IMR-90 (cell line): ENCODE data around the gene KLF16. TPM values are rescaled to one million over a fixed set of nuclear protein-coding genes. Genes with fewer than 3 reads are reported as not detected.

ENCODE experiments used
- ATAC-seq: fragments of 200-7000 bp; cut with Tn5 transposase; 2 replicates; pipeline ENCODE4 v1.9.1; 2020; ENCODE audit warnings: low read depth, mild to moderate bottlenecking, moderate library complexity
- BruUV-seq: library from RNA; stranded (reverse); fragments of 400-500 nt; replicated peaks from 2 replicates; lab custom pipeline; 2021; lab: Mats Ljungman, UMichigan
- CTCF ChIA-PET: fragments of 300-600 bp; formaldehyde crosslinking; extraction: SDS; loops from one replicate; lab custom pipeline; 2021; ENCODE audit warnings: antibody characterized with exemption; lab: Yijun Ruan, JAX
- POLR2A ChIA-PET: fragments of 300-600 bp; sonication (Branson Sonifier 250); formaldehyde crosslinking; loops from one replicate; lab custom pipeline; 2022; ENCODE audit warnings: antibody characterized with exemption; ENCODE audit not compliant: unreplicated experiment; lab: Charles Lee
- DNase-seq: peaks from one replicate; pipeline ENCODE4 v3.0.0; 2013
- H2AFZ ChIP-seq: replicated peaks from 2 replicates; pipeline ENCODE3; 2013; ENCODE audit warnings: low read length, mild to moderate bottlenecking; ENCODE audit not compliant: poor library complexity
- H2AK5ac ChIP-seq: 2 replicates; pipeline ENCODE4 v1.6.1; 2013; ENCODE audit warnings: low read depth, low read length, inconsistent platforms
- H2AK9ac ChIP-seq: replicated peaks from 2 replicates; pipeline ENCODE3; 2013; ENCODE audit warnings: mild to moderate bottlenecking, low read depth, low read length, moderate library complexity; ENCODE audit not compliant: poor library complexity
- H2BK120ac ChIP-seq: 2 replicates; pipeline ENCODE4 v1.6.1; 2013; ENCODE audit warnings: low read depth, low read length, inconsistent platforms
- H2BK15ac ChIP-seq: 3 replicates; pipeline ENCODE4 v1.6.1; 2013; ENCODE audit warnings: low read depth, low read length, inconsistent platforms
- H2BK20ac ChIP-seq: 2 replicates; pipeline ENCODE4 v1.6.1; 2013; ENCODE audit warnings: low read depth, mild to moderate bottlenecking, inconsistent platforms, low read length, moderate library complexity
- H2BK5ac ChIP-seq: 2 replicates; pipeline ENCODE4 v1.6.1; 2013; ENCODE audit warnings: mild to moderate bottlenecking, low read depth, low read length, inconsistent platforms; ENCODE audit not compliant: poor library complexity, severe bottlenecking
- H3K14ac ChIP-seq: replicated peaks from 2 replicates; pipeline ENCODE4 v1.6.1; 2013; ENCODE audit warnings: low read depth, low read length, inconsistent platforms
- H3K18ac ChIP-seq: 2 replicates; pipeline ENCODE4 v1.6.1; 2013; ENCODE audit warnings: low read depth, low read length, control low read depth
- H3K23ac ChIP-seq: 2 replicates; pipeline ENCODE4 v1.6.1; 2013; ENCODE audit warnings: low read depth, low read length, inconsistent platforms
- H3K27ac ChIP-seq: 2 replicates; pipeline ENCODE4 v1.5.1; 2013; ENCODE audit warnings: mild to moderate bottlenecking, control low read depth, low read length; ENCODE audit not compliant: insufficient read depth
- H3K27me3 ChIP-seq: 2 replicates; pipeline ENCODE4 v1.6.1; 2013; ENCODE audit warnings: low read length; ENCODE audit not compliant: control insufficient read depth, insufficient read depth
- H3K36me3 ChIP-seq: 2 replicates; pipeline ENCODE4 v1.6.1; 2013; ENCODE audit warnings: low read length, mixed read lengths; ENCODE audit not compliant: control insufficient read depth, insufficient read depth
- H3K4ac ChIP-seq: 2 replicates; pipeline ENCODE4 v1.6.1; 2013; ENCODE audit warnings: low read depth, low read length, inconsistent platforms
- H3K4me1 ChIP-seq: 2 replicates; pipeline ENCODE4 v1.6.1; 2013; ENCODE audit warnings: low read length, mixed read lengths; ENCODE audit not compliant: control insufficient read depth, insufficient read depth
- H3K4me2 ChIP-seq: 2 replicates; pipeline ENCODE4 v1.6.1; 2013; ENCODE audit warnings: low read depth, mild to moderate bottlenecking, control low read depth, low read length, moderate library complexity
- H3K4me3 ChIP-seq: 2 replicates; pipeline ENCODE4 v1.5.1; 2013; ENCODE audit warnings: low read depth, mild to moderate bottlenecking, control low read depth, low read length, moderate library complexity; ENCODE audit not compliant: insufficient read depth
- H3K56ac ChIP-seq: 2 replicates; pipeline ENCODE4 v1.6.1; 2013; ENCODE audit warnings: low read length, inconsistent platforms; ENCODE audit not compliant: insufficient read depth; ENCODE audit errors: extremely low read depth
- H3K79me1 ChIP-seq, 2 experiments: 2 replicates each; pipeline ENCODE4 v1.6.1; 2013; ENCODE audit warnings: low read length in 2 of 2, inconsistent platforms in 1 of 2, low read depth in 1 of 2
- H3K9ac ChIP-seq: 2 replicates; pipeline ENCODE4 v1.6.1; 2013; ENCODE audit warnings: low read depth, low read length, control low read depth
- H3K9me1 ChIP-seq: 2 replicates; pipeline ENCODE4 v1.6.1; 2013; ENCODE audit warnings: low read length, inconsistent platforms; ENCODE audit not compliant: insufficient read depth
- H3K9me3 ChIP-seq: 2 replicates; pipeline ENCODE4 v1.6.1; 2013; ENCODE audit warnings: low read length; ENCODE audit not compliant: control insufficient read depth, insufficient read depth
- H4K20me1 ChIP-seq: 2 replicates; pipeline ENCODE4 v1.6.1; 2013; ENCODE audit warnings: low read length, inconsistent platforms; ENCODE audit not compliant: insufficient read depth
- H4K5ac ChIP-seq: 2 replicates; pipeline ENCODE4 v1.6.1; 2013; ENCODE audit warnings: mild to moderate bottlenecking, low read depth, low read length, control low read depth
- H4K8ac ChIP-seq, 2 experiments: 2 replicates each; pipeline ENCODE4 v1.6.1; 2013; ENCODE audit warnings: low read depth in 2 of 2, low read length in 2 of 2, control low read depth in 1 of 2, inconsistent platforms in 1 of 2
- H4K91ac ChIP-seq: 2 replicates; pipeline ENCODE4 v1.6.1; 2013; ENCODE audit warnings: low read depth, low read length, inconsistent platforms; ENCODE audit not compliant: insufficient read depth
- BHLHE40 ChIP-seq: fragments of 150-350 bp; IDR thresholded peaks from 2 replicates; pipeline ENCODE4 v1.6.1; 2016; ENCODE audit warnings: mild to moderate bottlenecking, low read depth, low read length
- CHD1 ChIP-seq: IDR thresholded peaks from 2 replicates; pipeline ENCODE4 v1.6.1; 2012; ENCODE audit warnings: low read depth, low read length, improper control_type of control experiment
- FOS ChIP-seq: fragments of 150-350 bp; IDR thresholded peaks from 2 replicates; pipeline ENCODE4 v1.6.1; 2016; ENCODE audit warnings: low read depth, low read length
- MAFK ChIP-seq: IDR thresholded peaks from 2 replicates; pipeline ENCODE4 v1.6.1; 2012; ENCODE audit warnings: low read depth, low read length, improper control_type of control experiment
- MAZ ChIP-seq: IDR thresholded peaks from 2 replicates; pipeline ENCODE4 v1.6.1; 2012; ENCODE audit warnings: low read depth, mild to moderate bottlenecking, low read length, improper control_type of control experiment, moderate library complexity, borderline replicate concordance
- MXI1 ChIP-seq: IDR thresholded peaks from 2 replicates; pipeline ENCODE4 v1.6.1; 2012; ENCODE audit warnings: low read depth, mild to moderate bottlenecking, low read length, moderate library complexity, borderline replicate concordance
- POLR2A ChIP-seq: IDR thresholded peaks from 2 replicates; pipeline ENCODE4 v1.6.1; 2012; ENCODE audit warnings: mild to moderate bottlenecking, low read depth, low read length
- RAD21 ChIP-seq: IDR thresholded peaks from 2 replicates; pipeline ENCODE4 v1.6.1; 2012; ENCODE audit warnings: low read length, improper control_type of control experiment
- RCOR1 ChIP-seq: IDR thresholded peaks from 2 replicates; pipeline ENCODE4 v1.6.1; 2012; ENCODE audit warnings: mild to moderate bottlenecking, low read length, improper control_type of control experiment; ENCODE audit not compliant: insufficient replicate concordance
- RFX5 ChIP-seq: IDR thresholded peaks from 2 replicates; pipeline ENCODE4 v1.8.0; 2012; ENCODE audit warnings: low read depth, mild to moderate bottlenecking, low read length, moderate library complexity
- USF2 ChIP-seq: fragments of 150-350 bp; IDR thresholded peaks from 2 replicates; pipeline ENCODE4 v1.6.1; 2017; ENCODE audit warnings: mild to moderate bottlenecking, antibody characterized with exemption, low read length, low read depth
- WGBS, 2 experiments: methylation state at CpG; one replicate each; pipeline versions ENCODE4 v1.1.5 to v1.1.7; 2013; ENCODE audit warnings: missing lambda C conversion rate in 2 of 2; ENCODE audit not compliant: insufficient read length in 1 of 2; ENCODE audit errors: extremely low coverage in 2 of 2; 5-methylcytosine and 5-hydroxymethylcytosine counted together
- dilution Hi-C: fragments of 300-500 bp; cut with HindIII; formaldehyde crosslinking; loops from one replicate; pipeline ENCODE4 v1.14.3; 2018; ENCODE audit warnings: low sequenced_read_pairs; ENCODE audit not compliant: unreplicated experiment
- in situ Hi-C: fragments of 300-500 bp; cut with MboI; formaldehyde crosslinking; loops from 3 replicates; pipeline ENCODE4 v1.14.3; 2019; ENCODE audit warnings: low sequenced_read_pairs, inconsistent platforms, mixed read lengths
- intact Hi-C: fragments of 100-400 bp; cut with micrococcal nuclease; formaldehyde crosslinking; loops from 2 replicates; pipeline ENCODE4 v1.10.0; 2022
- polyA plus RNA-seq, 3 experiments: library from polyadenylated mRNA; depleted of rRNA; stranded (reverse); fragments of >200 nt; gene quantifications; 2 replicates each; pipeline ENCODE4 v1.2.3, GENCODE V29; 2012; ENCODE audit warnings: low replicate concordance in 1 of 3
- total RNA-seq: library from RNA; depleted of rRNA; stranded (reverse); fragments of >200 nt; gene quantifications from 2 replicates; pipeline ENCODE4 v1.2.3, GENCODE V29; 2012

The KLF16 gene
- total and polyA plus RNA-seq, 2 of the 4 experiments (the other 2 are of a cell fraction): 0.90 to 13.1 TPM

GRCh38 chr19:1868971-1869370, 5.6 kb upstream of the KLF16 start:
- no peak overlapping the region for H2AFZ ChIP-seq
- H3K4me1 ChIP-seq: peaks cover 8% of the 10 kb centered on the region; the same call in 1 of the 2 replicates
- DNase-seq (no peak), ATAC-seq (no peak)
- H4K5ac ChIP-seq: no peak overlapping the region
- CTCF ChIA-PET: no interaction called here
- in situ Hi-C loops: no loop called here
- no TSS peak for BruUV-seq
- H3K79me1 ChIP-seq: peaks cover 12 to 45% of the 10 kb centered on the region in 2 experiments
- 93% methylated on average over 3 of the region's 7 CpGs; no CpG with 5 or more reads in 1 of the 2 experiments for WGBS, 2 experiments
- no peaks in the 10 kb centered on the region for H3K27me3 ChIP-seq
- intact Hi-C loops: no loop called here
- dilution Hi-C loops: no loop called here
- H3K27ac ChIP-seq: no peak overlapping the region
- H4K20me1 ChIP-seq: peaks cover 21% of the 10 kb centered on the region
- H3K36me3 ChIP-seq: peaks cover 18% of the 10 kb centered on the region
- no peak overlapping the region for H3K9ac ChIP-seq
- 0 out of 2 replicates have a peak, but pooled peaks cover 2% of the 10 kb centered on the region for H3K9me1 ChIP-seq
- H4K91ac ChIP-seq: no peak overlapping the region
- no peak overlapping the region for H2AK9ac ChIP-seq
- H3K4me2 ChIP-seq: no peak overlapping the region
- H2AK5ac ChIP-seq: no peak overlapping the region
- no peaks in the 10 kb centered on the region for H3K9me3 ChIP-seq
- POLR2A ChIA-PET: no interaction called here
- no peak overlapping the region for H2BK15ac ChIP-seq
- no peak overlapping the region for H3K23ac ChIP-seq
- H3K4ac ChIP-seq: no peak overlapping the region
- H3K14ac ChIP-seq: no peak overlapping the region
- H3K4me3 ChIP-seq: no peak overlapping the region
- no peak overlapping the region for H3K18ac ChIP-seq
- TF ChIP-seq MAZ: no peak
- TF ChIP-seq USF2: no peak
- TF ChIP-seq RCOR1: no peak
- no peak for TF ChIP-seq FOS
- no peak for TF ChIP-seq POLR2A
- TF ChIP-seq MAFK: no peak
- no peak for TF ChIP-seq BHLHE40
- no peak for TF ChIP-seq RFX5
- TF ChIP-seq MXI1: no peak
- no peak for TF ChIP-seq RAD21
- TF ChIP-seq CHD1: no peak
- H2BK5ac ChIP-seq: no peak overlapping the region
- H2BK120ac ChIP-seq: no peak overlapping the region
- no peak overlapping the region for H2BK20ac ChIP-seq
- no peak overlapping the region for H3K56ac ChIP-seq
- no peak overlapping the region for H4K8ac ChIP-seq
